Erythroblast (primary cell): ENCODE results near the gene XDH.

ENCODE experiments used
- DNase-seq, 2 experiments: peaks; one replicate each; lab custom pipeline; 2025; lab: John Stamatoyannopoulos, UW
- GATA1 ChIP-seq: IDR thresholded peaks from 2 replicates; pipeline ENCODE4 v1.6.1; 2011; ENCODE audit warnings: low read depth, mild to moderate bottlenecking, control low read depth, low read length, moderate library complexity
- POLR2A ChIP-seq: IDR thresholded peaks from 2 replicates; pipeline ENCODE4 v1.6.1; 2011; ENCODE audit warnings: mild to moderate bottlenecking, low read length

The XDH gene

DNA sequence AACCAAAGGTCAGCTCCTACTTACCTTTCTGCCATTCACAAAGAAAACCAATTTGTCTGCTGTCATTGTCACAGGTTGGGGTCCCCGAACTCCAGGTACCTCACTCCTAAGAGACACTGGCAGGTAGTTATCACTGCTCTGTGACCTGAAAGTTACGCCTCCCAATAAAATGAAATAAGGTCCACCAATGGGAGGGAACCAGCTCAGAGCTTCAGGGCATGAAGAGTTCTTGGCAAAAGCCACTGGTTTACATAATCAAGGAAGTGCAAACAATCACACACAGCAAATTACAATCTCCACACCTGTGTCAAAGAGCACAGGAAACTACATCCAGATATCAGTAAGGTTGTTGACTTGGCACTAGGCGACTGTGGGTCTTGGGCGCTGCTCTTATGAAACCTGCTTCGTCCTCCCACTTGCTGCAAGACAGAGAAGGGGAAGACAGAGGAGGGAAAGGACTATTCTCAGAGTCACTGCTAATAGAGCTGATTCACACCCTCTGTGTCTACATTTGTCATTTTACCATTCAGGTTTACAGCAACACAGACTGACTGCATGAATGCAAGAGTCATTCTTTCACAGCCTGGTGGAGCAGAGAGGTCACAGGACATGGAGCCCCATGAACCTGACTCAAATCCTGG is at the start of gene XDH:
TSS of gene XDH (minus strand) at position 142 of the 641 bp plus-strand sequence. CDS start at position 66, 76 bp downstream.
- no peak for DNase-seq
- TF ChIP-seq POLR2A (no peak), GATA1 (no peak)

DNA sequence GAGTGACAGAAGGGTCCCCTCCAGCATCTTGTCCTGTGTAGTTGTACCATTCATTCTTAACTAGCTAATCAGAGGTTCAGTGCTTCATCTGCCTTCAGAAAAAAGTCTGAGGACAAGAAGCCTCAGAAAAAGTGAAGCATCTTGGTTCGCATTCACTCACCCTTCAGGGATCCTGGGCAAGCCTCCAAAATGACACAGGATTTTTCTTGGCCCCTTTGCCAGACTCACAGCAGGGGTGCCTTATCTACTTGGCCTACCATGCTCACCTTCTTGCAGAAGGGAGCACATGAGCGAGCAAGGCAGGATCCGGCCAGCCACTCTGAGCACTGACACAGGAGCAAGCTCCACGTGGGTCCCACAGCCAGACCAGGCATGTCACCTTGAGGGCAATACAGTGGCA is 43.1 kb upstream of the XDH start:
- TF ChIP-seq GATA1, result no peak
- TF ChIP-seq POLR2A, result no peak
- no peak for DNase-seq

DNA sequence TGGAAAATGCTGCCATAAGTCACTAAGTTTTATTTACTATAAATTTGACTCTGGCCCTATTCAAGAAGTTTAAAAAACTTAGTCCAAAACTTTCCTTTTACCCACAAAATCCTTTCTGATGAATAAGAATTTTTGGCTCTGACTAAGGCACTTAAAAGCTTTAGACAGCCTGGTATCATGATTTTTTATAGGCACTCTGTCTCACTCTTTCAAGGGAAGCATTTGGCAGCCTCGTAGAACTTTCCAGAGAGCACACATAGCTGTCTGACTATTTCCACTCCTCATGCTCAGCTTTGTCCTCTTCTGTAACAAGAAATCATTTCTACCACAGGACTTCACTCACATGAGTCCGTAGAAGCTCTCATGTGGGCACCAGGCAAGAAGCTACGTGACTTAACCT is 32.3 kb upstream of the XDH start:
- DNase-seq, result no peak
- TF ChIP-seq POLR2A, result no peak
- TF ChIP-seq GATA1, result no peak

DNA sequence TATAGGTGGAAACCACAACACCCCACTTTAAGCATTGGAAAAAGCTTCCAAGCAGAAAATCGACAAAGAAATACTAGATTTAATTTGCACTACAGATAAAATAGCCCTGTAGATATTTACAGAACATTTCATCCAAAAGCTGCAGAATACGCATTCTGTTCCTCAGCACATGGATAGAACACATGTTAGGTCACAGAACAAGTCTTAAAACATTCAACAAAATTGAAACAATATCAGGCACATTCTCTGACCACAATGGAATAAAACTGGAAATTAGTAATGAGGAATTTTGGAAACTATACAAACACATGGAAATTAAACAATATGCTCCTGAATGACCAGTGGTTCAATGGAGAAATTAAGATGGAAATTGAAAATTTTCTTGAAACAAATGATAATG is 27.8 kb upstream of the XDH start:
- TF ChIP-seq GATA1 (no peak), POLR2A (no peak)
- no peak for DNase-seq

DNA sequence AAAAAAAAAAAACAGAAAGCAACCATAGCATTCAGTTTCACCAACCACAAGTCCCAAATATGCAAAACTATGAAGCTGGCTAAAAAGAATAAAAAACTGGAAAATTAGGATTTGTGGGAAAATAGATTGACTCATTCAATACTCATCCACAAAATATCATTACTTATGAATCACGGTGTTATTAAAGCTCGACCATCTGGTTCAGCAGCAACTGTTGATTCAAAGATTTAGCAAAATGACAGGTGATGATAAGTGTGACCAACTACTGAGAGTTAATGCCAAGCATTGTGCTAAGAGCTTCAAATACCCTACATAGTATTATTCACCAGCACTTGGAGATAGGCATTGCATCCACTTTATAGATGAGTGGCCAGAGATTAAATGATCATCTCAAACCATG is 26.2 kb upstream of the XDH start:
- no peak for TF ChIP-seq GATA1
- DNase-seq, result no peak

DNA sequence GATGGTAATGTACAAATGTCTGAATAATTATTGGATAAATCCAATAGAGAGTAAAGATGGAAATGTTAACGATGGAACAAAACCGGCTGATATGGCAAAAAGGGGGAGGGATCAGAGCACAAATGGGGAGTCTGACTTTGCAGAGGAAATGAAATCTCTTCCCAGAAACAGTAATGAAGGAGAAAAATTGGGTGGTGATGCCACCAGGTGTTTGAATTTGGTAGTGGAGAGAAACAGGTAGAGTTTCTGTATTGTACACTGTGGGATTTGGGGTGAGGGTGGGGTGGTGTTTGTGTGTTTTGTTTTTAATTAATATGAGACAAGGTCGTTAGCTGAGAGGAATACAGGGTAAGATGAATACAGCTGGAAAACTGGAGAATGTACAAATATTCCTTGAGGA is 20.4 kb upstream of the XDH start:
- DNase-seq, result no peak
- no peak for TF ChIP-seq GATA1
- no peak for TF ChIP-seq POLR2A

DNA sequence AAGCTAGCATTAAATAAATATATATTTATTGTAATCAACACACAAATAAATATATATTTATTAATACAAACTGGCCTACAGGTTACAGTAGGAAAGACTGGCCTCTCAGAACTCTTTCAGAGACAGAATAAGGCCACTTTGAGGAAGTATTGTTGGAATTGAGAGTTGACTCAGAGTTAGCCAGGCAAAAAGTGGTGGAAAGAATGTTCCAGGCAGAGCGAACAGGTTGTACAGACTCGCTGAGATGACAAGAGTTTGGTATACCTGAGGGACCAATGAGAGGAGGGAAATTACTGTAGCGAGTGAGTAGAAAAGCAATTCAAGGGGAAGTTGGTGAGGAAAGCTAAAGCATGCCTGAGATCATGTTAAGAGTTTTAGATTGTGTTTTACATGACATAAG is 19.0 kb upstream of the XDH start:
- no peak for TF ChIP-seq POLR2A
- TF ChIP-seq GATA1, result no peak
- no peak for DNase-seq

DNA sequence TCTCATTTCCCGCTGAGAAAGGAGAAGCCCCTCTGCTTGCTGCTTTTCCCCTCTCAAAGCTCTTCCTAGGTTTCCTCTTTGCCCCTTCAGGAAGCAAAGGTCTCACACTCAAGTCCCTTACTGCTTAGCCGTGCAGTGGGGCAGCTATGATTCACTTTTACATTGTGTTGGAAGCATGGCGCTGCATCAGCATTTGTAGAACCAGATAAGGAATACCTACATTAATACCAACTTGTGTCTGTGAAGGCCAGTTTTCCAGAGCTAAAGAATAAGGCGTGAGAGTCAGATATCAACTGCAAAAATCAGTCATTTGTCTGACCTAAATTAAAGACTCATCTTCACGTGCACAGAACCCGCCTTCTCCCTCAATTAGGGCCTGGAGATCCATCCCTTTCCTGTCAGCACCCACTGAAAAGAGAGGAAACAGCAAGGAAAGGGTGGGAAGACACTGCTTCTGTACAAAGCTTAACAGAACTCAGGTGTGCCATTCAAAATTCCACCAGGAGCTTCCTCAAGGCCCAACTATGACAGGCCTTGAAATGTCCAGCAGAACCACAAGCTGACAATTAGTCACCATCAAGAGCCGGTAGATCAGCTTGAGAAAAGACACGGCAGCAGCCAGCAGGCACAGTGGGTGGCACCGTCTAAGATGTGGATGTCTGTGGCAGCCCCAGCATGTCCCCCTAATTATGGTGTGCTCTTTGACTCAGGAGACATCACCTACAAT is 16.1 kb upstream of the XDH start:
- no peak for DNase-seq
- TF ChIP-seq POLR2A (no peak), GATA1 (no peak)

DNA sequence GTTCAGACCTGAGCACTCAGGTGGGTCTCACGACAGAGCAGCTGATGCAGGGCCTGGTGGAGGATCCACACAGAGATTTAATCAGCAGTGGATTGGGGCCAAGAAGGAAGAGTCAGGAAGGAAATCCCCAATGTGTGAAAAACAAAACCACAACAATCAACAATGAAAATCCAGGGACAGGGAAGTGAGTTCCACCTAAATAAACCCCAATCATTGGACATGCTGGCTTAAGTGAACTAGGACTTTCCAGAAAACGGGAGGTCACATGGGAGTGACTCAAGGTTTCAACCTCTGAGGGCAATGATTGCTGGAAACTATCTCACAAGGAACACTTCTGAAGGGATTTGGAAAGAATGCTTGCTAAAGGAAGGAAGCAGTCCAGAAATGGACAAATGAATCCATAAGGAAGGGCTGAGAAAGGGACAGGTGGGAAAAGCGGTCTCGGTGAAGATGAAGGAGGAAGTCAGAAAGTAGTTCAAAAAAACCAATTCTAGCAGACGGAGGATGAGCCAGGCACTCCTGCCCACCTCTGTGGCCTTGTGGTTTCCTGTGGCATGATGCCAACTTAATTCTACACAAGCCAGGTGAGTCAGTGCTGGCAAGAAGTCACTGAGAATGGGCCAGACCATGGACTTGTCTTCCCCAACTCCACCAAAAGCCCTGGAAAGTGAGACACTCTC is 15.4 kb upstream of the XDH start:
- no peak for TF ChIP-seq POLR2A
- no peak for TF ChIP-seq GATA1
- DNase-seq, result no peak

DNA sequence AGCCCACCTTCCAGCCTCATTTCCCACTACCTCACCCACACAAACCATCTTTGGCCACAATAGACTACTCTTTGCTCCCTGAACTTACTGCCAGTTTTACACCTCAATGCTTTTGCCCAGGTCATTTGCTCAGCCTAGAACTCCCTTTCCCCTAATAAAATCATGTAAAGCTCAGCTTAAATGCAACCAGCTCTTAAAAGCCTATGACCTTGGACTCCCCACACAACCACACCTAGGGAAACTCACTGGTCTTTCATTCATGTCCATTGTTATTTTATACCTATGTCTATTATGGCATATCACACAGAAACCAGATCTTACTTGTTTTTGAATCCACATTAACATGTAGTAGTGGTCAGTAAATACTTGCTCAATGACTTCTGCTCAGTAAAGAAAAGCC is 14.5 kb upstream of the XDH start:
- TF ChIP-seq GATA1 (no peak), POLR2A (no peak)
- no peak for DNase-seq

DNA sequence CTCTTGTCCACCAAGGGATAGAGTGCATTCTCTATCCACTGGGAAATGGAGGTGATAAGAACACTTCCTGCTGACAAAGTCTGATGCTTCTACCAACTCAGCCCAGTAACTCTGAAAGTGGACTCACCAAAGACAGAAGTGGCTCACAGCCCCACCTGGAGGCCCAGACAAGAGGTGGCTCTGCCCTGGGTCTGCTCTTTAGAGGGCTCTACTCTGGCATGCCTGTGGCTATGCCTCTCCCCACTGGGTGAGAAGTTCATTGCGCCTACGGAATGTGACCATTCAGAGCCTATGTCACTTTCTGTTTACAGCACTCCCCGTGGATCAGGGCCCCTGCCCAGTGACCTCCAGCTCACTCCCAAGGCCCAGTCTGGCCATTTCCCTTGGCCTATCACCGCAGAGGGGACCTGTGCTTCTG is 13.5 kb upstream of the XDH start:
- DNase-seq, result peak in 1 of 2 experiments; percentile 6
- TF ChIP-seq POLR2A (no peak), GATA1 (no peak)

DNA sequence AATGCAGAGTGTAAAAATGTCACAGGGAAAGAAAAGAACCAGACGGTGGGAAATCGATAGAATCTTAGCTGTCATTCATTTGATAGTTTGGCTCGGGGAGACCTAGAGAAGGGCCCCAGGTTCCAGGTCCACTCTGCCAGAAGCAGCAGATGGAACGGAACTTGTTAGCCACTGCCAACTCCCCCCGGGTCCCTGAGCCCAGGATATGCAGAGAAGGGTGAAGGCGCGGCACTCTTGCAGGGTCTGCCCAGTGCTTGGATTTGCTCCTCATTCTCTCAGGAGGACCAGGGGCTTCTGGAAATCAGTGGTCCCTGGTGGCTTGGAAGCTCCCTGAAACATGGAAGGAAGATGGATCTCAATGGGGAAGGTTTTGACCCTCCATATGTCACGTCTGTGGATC is 11.6 kb upstream of the XDH start:
- no peak for TF ChIP-seq GATA1
- no peak for TF ChIP-seq POLR2A
- no peak for DNase-seq

DNA sequence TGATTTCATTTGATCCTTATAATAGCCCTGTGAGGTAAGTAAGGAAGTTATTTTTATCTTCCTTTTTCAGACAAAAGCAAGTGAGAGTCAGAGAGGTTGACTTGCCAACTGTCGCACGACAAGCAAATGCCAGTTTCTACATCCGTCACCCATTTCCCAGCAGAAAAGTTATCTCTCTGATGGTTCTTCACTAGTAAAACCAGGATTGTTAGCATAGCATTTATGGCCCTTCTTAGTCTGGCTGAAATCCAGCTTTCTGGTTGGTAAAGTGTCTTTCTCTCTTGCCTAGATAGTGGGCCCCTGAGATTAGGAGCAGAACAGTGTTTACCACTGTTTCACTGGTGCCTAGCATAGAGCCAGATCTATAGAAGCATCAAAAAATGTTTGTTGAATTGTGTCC is 7.1 kb upstream of the XDH start:
- TF ChIP-seq GATA1, result no peak
- TF ChIP-seq POLR2A, result no peak
- no peak for DNase-seq

DNA sequence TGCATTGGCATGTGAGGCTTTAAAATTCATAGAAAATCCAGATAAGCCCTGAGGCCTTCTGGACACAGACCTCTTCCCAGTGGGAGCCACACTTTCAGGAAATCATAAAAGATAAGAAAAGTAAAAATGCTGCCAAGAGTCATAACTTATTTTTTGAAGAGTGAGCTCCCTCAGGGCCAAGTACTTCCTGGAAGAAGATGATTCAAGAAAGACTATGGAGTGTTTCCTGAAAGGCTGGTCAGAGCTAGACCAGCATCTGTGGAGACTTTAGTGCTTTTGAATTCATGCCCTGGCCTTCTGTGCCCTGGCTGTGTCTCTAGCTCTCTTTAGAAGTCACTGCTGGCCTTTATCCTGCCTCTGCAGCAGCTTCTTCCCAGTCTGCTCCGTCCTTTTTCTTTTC is 6.4 kb upstream of the XDH start:
- no peak for DNase-seq
- TF ChIP-seq GATA1, result no peak
- no peak for TF ChIP-seq POLR2A
